ACHN (cell line): Measurements from ENCODE around the gene DUS2.
A peak's percentile ranks its signal among the peaks of the same experiment; 100 is the strongest.
"Not testable (repeated sequence)": the region's sequence is repeated elsewhere in the genome, so short reads cannot be mapped to it uniquely, and the experiment has no call there.

ENCODE experiments used
- DNase-seq: peaks from one replicate; pipeline ENCODE4 v3.0.0-alpha.2; 2015
- in situ Hi-C: cut with HindIII; loops from 2 replicates; pipeline ENCODE4 v1.10.0; 2017; ENCODE audit warnings: low sequenced_read_pairs, low pct_ligation_motif_present, low pct_unique_long_range_greater_than_20kb

Gene DUS2

GRCh38 chr16:68022728-68023537 lies at the start of gene DUS2, which contains the start of gene DDX28:
DUS2 (plus strand) TSS chr16:68023284; CDS start chr16:68038024, 14,740 bp downstream.
DDX28 (minus strand) TSS chr16:68023232; CDS start chr16:68023202, 30 bp downstream.
- in situ Hi-C loops, result no loop called here
- DNase-seq, result peak; percentile 95

- in situ Hi-C loops, result loop anchor here (25.0 kb wide), 1 partner anchor 237 kb away; no protein-coding TSS in a partner anchor
- DNase-seq, result no peak
These were observed 47.6 kb upstream of the DUS2 start for GRCh38 chr16:67975321-67976105.

DNA sequence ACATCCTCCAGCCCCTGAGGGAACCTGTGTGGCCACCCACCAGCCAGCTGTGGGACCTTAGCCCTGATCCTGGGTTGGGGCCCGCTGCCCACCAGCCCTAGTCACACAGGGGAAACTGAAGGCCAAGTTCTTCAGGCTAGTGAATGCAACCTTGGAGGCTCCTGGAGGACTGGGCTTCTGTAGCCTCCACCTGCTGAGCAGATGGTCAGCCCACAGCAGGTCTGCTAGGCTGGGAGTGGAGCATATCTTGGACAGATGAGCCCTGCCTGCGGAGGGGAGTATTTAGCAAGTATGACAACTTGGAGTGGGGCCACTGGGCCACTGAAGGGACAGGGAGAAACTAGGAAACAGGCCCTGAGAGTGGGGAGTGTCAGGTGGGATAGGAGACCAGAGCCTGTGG lies 46.9 kb upstream of the DUS2 start:
- DNase-seq, result no peak
- in situ Hi-C loops, result loop anchor here (25.0 kb wide), 1 partner anchor 236 kb away; no protein-coding TSS in a partner anchor

DNA sequence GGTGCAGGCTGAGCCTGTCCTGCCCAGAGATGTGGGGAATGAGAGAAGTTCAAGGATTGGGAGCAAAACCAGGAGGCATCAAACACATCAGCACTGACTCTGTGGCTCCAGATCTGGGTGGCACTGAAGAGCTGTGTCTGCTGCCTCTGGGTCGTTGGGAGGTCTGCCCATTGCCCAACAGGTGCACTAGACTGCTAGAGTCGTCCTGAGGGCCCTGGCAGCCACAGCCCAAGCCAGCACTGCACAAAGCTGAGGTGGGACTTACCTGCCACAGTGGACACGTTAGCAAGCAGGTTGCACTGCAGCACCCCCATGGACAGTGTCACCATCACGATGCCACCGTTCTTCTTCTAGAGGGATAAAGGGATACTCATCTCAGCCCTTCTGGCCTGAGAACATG lies 46.1 kb upstream of the DUS2 start:
- DNase-seq, result no peak
- in situ Hi-C loops, result loop anchor here (25.0 kb wide), 1 partner anchor 235 kb away; no protein-coding TSS in a partner anchor

- in situ Hi-C loops, result loop anchor here (25.0 kb wide), 1 partner anchor 235 kb away; no protein-coding TSS in a partner anchor
- DNase-seq, result no peak
These were observed 45.4 kb upstream of the DUS2 start for GRCh38 chr16:67977469-67978227.

DNA sequence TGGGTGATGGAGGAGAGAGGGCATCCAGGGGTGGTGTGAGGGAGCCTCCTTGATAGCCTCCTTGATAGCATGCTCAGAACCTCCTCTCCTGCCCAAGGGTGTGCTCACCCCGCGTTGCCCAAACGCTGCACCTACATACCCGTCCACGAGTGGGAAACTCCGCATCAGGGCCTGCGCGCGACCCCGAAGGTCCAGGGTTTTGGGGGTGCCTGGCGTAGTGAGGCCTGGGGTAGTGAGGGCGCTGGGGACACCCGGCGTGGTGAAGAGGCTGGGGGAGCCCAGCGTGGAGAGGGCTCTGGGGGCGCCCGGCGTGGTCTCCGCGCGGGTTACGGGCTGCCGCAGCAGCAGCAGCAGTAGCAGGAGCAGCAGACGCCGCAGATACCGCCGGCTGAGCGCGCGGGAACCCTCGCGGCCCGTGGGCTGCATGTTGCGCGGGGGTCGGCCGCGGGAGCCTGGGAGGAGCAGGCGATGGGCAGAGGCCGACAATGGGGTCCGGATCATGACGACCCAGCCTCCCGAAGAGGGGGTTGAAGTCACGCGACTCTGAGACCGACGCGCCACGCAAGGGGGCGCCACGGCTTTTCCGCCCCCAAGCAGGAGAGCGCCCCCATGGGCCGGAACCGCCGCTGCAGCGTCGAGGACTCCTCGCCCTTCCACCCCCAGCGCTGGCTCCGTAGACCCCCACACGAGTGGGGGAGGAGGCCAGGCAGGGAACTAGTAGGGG lies 43.0 kb upstream of the DUS2 start, which contains the start of gene DPEP3:
Gene DPEP3, minus strand, starts transcription at position 545 of the 724 bp plus-strand sequence. Its CDS starts 119 bp downstream, at position 426.
- in situ Hi-C loops, result loop anchor here (25.0 kb wide), 1 partner anchor 232 kb away; no protein-coding TSS in a partner anchor
- no peak for DNase-seq

- in situ Hi-C loops, result loop anchor here (25.0 kb wide), 1 partner anchor 230 kb away; no protein-coding TSS in a partner anchor
- DNase-seq, result no peak
These were observed 40.9 kb upstream of the DUS2 start for GRCh38 chr16:67982011-67982696.

GRCh38 chr16:67986949-67987348 lies 36.1 kb upstream of the DUS2 start:
- in situ Hi-C loops, result loop anchor here (25.0 kb wide), 1 partner anchor 225 kb away; no protein-coding TSS in a partner anchor

GRCh38 chr16:67987460-67988160 lies 35.5 kb upstream of the DUS2 start:
- in situ Hi-C loops, result loop anchor here (25.0 kb wide), 1 partner anchor 225 kb away; no protein-coding TSS in a partner anchor
- DNase-seq, result no peak

More at GRCh38 chr16:67986949-67987348, 36.1 kb upstream of the DUS2 start:
- DNase-seq, result no peak

DNA sequence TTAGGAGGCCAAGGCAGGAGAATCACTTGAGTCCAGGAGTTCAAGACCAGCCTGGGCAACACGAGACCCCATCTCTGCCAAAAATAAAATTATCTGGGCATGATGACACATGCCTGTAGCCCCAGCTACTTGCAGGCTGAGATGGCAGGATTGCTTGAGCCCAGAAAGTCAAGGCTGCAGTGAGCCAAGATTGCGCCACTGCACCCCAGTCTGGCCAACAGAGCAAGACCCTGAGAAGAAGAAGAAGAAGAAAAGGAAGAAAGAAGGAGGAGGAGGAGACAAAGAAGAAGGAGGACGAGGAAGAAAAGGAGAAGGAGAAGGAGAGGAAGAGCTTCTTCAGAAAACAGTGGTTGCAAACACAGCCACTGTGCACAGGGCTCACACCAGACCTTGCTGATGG lies 34.4 kb upstream of the DUS2 start:
- in situ Hi-C loops, result loop anchor here (25.0 kb wide), 1 partner anchor 224 kb away; no protein-coding TSS in a partner anchor
- DNase-seq, result no peak

DNA sequence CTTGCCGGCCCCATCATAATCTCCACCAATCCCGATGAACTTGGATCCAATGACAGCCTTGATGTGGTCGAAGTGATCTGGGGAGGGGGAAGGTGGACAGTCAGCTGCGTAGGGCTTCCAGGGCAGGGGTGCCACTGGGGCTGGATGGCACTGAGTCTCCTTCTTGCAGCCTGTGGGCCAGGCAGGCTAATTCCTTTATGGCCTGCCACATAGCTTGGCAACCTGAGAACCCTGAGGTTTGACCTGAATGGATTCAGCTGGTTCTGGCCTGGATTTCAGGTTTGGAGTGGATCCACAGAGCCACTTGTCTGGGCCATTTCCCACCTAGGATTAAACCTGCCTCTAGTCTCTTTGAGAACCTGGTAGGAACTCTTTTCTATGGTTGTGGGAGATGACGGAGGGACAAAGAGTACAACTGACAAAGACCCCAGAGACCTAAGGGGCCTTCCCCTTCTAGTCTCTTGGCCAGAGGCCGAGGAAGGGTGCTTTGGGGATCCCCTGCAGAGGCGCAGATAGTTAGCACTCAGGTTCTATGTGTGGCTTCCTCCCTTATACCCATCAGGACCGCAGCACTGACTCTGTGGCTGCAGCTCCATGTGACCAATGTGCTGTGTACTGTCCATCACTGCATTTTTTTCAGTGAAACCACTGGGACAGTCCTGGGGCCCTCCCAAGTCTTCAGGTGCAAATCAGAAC lies 33.6 kb upstream of the DUS2 start:
- in situ Hi-C loops, result loop anchor here (25.0 kb wide), 1 partner anchor 223 kb away; no protein-coding TSS in a partner anchor
- DNase-seq, result no peak

- in situ Hi-C loops, result loop anchor here (25.0 kb wide), 1 partner anchor 222 kb away; no protein-coding TSS in a partner anchor
- DNase-seq, result no peak
These were observed 33.1 kb upstream of the DUS2 start for GRCh38 chr16:67990018-67990386.

DNA sequence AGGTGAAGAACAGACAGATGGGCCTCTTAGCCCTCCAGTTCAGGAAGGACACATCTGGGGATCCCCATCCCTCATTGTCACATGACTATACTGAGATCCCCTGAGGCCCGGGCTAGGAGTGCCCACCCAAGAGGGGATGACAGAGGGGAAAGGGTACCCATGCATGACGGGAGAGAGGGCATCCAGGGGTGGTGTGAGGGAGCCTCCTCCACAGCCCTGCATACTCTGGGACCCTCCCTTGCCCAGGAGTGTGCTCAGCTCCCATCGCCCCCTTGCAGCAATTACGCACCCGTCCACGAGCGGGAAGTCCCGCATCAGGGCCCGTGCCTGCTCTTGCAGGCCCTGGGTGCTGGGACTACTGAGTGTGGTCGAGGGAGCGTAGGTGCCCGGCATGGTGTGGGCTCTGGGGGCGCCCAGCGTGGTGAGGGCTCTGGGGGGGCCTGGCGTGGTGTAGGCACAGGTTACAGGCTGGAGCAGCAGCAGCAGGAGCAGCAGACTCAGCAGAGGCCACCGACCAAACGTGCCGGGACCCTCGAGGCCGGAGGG lies 30.4 kb upstream of the DUS2 start:
- no peak for DNase-seq
- in situ Hi-C loops, result loop anchor here (25.0 kb wide), 1 partner anchor 220 kb away; no protein-coding TSS in a partner anchor

- peak; percentile 76 for DNase-seq
- in situ Hi-C loops, result loop anchor here (25.0 kb wide), 1 partner anchor 219 kb away; no protein-coding TSS in a partner anchor
These were observed 29.7 kb upstream of the DUS2 start for GRCh38 chr16:67993207-67994039.

- in situ Hi-C loops, result loop anchor here (25.0 kb wide), 1 partner anchor 218 kb away; no protein-coding TSS in a partner anchor
- not testable (repeated sequence) for DNase-seq
These were observed 29.1 kb upstream of the DUS2 start for GRCh38 chr16:67994040-67994408.
